H1 (cell line): ENCODE measurements around the gene RAET1L. TPM values are rescaled to one million over a fixed set of nuclear protein-coding genes. Genes with fewer than 3 reads are reported as not detected.

Experiments used
- RXRA ChIP-seq: IDR thresholded peaks from 2 replicates; pipeline ENCODE4 v1.6.1; 2011; ENCODE audit warnings: low read depth, mild to moderate bottlenecking, low read length, moderate library complexity; ENCODE audit not compliant: insufficient read depth
- TEAD4 ChIP-seq: IDR thresholded peaks from 2 replicates; pipeline ENCODE4 v1.6.1; 2012; ENCODE audit warnings: low read depth, low read length, inconsistent platforms, mixed read lengths
- YY1 ChIP-seq: IDR thresholded peaks from 2 replicates; pipeline ENCODE4 v1.6.1; 2011; ENCODE audit warnings: low read depth, mild to moderate bottlenecking, low read length
- polyA plus RNA-seq, 7 experiments: library from polyadenylated mRNA; depleted of rRNA in 3 of 7; stranded (reverse) in 5 of 7; unstranded in 2 of 7; fragments of >200 nt in 5 of 7; fragments of 200-250 nt in 2 of 7; gene quantifications; 1 replicate in 5 of 7; 2 replicates in 1 of 7; 4 replicates in 1 of 7; pipeline versions ENCODE4 v1.2.1 to v1.2.3, GENCODE V29; 2011 to 2013; ENCODE audit warnings: missing spikeins in 2 of 7, mixed read lengths in 2 of 7
- total RNA-seq: library from RNA; stranded (reverse); fragmentation: NEBNext Ultra II Directional; extraction: Animal tissue kit (Norgen Biotek cat#: 25700); gene quantifications from 2 replicates; pipeline ENCODE4 v1.2.1, GENCODE V29; 2021

The RAET1L gene
- total and polyA plus RNA-seq, 2 of the 8 experiments (the other 6 are each of a cell fraction or from before 2014, with no cell fraction given), result not detected

DNA sequence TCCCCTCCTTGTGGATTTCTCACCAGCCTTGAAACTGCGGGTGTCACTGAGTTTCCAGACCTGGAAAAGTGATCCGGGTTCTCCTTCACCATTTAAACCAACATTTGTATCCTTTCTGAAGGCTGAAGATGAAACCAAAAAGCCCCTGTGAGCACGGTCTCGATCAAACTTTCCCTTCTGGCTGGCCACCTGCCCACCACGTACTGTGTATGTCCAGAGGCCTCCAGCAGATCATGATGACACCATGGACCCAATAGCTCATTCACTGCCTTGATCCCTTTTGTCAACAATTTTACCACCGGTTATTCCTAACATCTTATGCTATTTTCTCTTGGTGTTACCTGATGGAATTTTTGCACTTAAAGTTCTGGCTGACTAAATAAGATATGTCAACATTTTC is 46.0 kb downstream of the RAET1L start (continued):
- TF ChIP-seq YY1, result no peak
- TF ChIP-seq RXRA, result no peak
- no peak for TF ChIP-seq TEAD4
